LNCAP (cell line): Measurements from ENCODE around the gene GPATCH2L.

ENCODE experiments used
- TF ChIP-seq, protein P1 (sequence below): fragments of 450-650 bp; IDR thresholded peaks from 2 replicates; pipeline ENCODE4 v1.5.1; 2017; ENCODE audit warnings: mild to moderate bottlenecking

GPATCH2L gene

DNA sequence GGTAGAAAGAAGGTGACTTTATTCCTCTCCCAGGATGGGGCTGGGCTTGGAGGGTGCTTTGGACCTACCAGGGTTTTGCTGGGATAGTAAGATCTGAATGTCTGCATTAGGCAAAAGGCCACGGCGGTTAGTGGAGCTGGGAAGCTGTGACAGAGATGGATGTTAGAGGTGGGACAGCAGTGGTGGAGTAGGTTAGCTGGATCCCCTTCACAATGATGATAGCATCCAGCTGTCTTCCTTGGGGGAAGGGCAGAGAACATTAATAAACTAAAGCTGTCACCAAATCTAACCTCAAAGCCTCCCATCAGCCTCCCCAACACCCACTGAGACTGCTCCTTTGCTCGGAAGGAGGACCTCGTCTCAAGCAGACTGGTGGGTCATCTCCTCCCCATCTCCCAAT lies 104.8 kb downstream of the GPATCH2L start:
- TF ChIP-seq, protein P1, sequence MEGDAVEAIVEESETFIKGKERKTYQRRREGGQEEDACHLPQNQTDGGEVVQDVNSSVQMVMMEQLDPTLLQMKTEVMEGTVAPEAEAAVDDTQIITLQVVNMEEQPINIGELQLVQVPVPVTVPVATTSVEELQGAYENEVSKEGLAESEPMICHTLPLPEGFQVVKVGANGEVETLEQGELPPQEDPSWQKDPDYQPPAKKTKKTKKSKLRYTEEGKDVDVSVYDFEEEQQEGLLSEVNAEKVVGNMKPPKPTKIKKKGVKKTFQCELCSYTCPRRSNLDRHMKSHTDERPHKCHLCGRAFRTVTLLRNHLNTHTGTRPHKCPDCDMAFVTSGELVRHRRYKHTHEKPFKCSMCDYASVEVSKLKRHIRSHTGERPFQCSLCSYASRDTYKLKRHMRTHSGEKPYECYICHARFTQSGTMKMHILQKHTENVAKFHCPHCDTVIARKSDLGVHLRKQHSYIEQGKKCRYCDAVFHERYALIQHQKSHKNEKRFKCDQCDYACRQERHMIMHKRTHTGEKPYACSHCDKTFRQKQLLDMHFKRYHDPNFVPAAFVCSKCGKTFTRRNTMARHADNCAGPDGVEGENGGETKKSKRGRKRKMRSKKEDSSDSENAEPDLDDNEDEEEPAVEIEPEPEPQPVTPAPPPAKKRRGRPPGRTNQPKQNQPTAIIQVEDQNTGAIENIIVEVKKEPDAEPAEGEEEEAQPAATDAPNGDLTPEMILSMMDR, result no peak

DNA sequence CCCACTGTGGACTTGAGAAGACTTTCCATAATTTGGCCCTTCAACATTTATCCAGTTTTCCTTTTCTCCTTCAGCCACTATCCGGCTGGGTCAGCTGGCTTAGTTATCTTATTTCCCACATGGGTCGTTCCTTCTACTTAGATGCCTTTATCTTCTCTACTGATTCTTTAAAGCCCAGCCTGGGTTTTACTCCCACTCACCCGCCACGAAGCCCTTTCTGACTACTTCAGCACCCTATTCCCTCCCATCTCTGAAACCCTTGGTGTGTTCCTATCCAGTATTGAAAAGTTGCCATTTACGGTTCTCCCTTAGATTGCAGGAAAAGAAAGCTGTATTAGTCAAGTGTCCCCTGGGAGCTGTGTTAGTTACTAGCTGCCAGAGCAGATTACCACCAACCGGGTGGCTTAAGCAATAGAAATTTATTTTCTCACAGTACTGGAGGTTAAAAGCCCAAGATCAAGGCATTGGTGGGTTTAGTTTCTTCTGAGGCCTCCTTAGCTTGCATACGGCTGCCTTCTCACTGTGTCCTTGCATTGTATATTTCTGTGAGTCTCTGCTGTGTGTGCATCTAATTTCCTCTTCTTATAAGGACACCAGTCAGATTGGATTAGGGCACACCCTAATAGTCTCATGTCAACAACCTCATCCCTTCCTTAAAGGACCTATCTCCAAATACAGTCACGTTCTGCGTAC lies 105.5 kb downstream of the GPATCH2L start:
- TF ChIP-seq, protein P1, result no peak

DNA sequence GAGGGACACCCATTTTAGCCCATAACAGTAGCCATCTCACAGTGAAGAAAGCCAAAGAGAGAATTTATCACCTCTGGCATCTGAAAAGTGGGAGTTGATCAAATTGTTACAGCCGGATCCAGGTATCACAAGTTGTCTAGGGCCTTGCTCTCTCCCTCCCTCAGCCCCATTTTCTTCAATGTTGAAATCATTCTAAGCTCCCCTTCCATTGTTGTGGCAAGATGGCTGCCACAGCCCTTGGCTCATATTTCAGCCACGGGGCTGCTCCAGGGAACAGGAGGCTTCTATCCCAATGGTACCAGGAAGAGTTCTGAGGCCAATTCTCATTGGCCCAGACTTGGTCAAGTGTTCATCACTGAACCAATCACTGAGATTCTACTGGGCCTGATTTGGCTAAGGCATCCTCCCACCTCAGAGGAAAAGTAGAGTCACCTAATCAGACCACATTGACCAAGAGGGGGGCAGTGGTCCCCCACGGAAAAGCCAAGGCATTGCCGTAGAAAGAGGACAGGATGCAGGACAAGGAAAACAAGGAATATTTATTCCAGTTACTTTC lies 106.2 kb downstream of the GPATCH2L start:
- TF ChIP-seq, protein P1, result no peak

DNA sequence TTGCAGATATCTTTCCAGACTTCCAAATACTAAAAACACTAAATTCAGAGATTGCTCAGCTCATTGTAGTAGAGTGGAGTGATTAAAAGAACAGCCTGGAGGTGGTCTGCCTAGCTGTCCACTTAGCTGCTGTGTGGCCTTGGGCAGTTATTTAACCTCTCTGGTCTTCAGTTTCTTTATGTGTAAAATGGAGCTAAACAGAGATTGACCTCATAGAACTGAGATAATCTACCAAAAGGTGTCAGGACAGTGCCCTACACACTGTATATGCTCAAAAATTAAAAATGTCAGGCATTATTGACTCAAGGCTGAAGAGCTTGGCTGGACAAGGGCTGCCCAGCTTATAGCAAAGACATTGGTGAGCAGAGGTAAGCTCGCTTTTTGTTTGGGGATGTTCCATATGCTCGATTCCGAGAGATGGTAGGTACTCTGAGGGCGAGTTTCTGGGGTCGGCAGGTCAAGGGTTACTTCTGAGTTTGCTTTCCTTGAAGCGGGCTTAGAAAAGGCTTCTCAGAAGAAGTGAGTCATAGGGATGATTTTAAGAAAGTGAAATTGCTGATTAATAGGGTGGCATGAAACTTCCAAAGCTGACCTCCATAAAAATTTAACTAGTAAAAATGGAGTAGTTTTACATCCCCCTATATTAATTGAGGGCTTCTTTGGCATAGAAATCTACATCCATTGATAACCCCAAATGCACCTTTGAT lies 107.5 kb downstream of the GPATCH2L start:
- TF ChIP-seq, protein P1, result no peak

DNA sequence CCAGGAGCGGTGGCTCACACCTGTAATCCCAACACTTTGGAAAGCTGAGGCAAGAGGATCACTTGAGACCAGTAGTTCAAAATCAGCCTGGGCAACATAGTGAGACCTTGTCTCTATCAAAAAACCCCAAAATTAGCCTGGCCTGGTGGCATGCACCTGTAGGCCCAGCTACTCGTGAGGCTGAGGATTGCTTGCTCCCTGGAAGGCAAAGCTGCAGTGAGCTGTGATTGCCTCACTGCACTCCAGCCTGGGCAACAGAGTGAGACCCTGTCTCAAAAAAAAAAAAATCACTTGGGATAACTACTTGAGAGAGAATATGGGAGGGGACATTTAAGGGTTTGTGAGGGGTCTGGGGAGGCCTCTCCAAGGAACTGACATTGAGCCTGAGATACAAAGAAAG lies 109.0 kb downstream of the GPATCH2L start:
- TF ChIP-seq, protein P1, result no peak

DNA sequence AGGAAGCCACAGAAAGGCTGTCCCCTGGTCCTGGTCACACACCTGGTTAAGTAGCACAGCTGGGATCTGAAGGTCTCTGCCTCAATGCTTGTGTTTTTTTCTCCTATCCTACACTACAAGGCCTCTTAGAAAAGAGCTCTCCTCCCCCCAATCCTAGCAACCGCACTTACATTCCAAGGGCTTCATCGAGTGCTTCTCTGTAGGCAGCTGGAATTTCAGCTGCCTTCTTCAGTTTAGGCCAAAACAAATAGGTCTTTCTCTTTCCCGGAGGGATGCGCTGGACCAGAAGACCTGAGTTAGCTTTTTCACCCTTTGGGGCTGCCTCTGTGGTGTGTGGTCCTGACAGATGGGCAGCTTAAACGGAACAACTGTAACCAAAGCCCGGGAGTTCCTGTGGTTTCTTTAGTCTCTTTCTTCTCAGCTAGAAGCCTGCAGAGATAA lies 109.7 kb downstream of the GPATCH2L start:
- TF ChIP-seq, protein P1, result no peak

DNA sequence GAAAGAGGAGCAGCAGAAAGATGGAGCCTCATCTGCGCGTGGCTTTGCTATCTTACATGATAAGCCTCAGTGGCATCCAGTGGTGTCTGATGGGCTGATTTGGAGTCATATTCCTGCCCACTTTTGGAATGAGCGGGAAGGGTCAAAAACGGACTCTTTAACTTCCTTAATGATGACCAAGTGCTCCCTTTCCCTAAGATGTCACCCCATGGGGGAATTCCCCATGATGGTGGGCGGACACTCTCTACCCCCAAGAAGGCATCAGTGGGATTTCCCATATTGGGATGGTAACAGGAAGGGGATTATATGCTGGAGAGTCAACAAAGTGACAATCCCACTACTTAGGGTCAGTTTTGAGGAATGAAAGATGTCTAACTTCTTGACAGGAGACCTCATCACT lies 110.9 kb downstream of the GPATCH2L start:
- TF ChIP-seq, protein P1, result no peak
